VCaP (cell line): ENCODE measurements around the gene ADGRD1.

Experiments
- H3K27ac ChIP-seq: fragments of 450-650 bp; 2 replicates; pipeline ENCODE4 v1.5.1; 2017
- TF ChIP-seq, protein P1 (sequence below): fragments of 450-650 bp; conservative IDR thresholded peaks from 2 replicates; pipeline ENCODE4 v1.5.1; 2017; ENCODE audit warnings: mild to moderate bottlenecking, moderate library complexity

Gene ADGRD1

DNA sequence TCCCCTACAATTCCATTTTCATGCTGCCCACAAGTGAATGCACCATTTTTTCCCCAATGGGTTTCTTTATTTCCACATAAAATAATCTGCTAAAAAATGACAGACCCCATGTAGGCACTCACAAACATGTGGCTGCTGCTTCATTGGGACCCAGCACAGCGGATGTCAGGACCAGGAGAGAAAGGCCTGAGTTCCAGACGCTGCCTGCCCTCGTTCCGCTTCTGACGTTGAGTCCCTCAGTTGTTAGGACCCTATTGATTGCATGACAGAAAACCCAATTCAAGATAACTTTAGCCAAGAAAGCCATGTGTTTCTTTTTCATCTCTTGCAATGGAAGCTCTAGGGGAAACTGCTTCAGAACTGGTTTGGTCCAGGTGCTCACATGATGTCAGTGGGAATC, 34.6 kb downstream of the ADGRD1 start:
- TF ChIP-seq, protein P1, sequence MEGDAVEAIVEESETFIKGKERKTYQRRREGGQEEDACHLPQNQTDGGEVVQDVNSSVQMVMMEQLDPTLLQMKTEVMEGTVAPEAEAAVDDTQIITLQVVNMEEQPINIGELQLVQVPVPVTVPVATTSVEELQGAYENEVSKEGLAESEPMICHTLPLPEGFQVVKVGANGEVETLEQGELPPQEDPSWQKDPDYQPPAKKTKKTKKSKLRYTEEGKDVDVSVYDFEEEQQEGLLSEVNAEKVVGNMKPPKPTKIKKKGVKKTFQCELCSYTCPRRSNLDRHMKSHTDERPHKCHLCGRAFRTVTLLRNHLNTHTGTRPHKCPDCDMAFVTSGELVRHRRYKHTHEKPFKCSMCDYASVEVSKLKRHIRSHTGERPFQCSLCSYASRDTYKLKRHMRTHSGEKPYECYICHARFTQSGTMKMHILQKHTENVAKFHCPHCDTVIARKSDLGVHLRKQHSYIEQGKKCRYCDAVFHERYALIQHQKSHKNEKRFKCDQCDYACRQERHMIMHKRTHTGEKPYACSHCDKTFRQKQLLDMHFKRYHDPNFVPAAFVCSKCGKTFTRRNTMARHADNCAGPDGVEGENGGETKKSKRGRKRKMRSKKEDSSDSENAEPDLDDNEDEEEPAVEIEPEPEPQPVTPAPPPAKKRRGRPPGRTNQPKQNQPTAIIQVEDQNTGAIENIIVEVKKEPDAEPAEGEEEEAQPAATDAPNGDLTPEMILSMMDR = no peak
- no peak overlapping the region for H3K27ac ChIP-seq

DNA sequence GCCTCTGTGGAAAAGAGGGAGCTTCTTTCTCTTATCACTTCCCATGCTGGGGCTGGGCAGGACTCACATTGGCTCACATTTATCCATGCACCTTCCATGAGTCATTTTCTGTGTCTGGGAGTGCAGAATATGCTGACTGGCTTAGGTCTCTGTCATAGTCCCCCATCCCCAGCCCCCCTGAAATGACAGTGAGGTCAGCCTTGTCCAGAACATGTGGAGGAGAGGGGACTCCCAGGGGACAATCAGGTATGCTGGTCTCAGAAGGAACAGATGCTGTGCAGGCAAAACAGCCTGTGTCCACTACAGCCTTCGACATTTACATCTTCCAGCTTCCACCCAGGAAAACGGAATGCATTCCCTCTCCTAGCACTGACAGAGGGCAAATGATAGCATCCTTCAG, 35.0 kb downstream of the ADGRD1 start:
- no peak overlapping the region for H3K27ac ChIP-seq
- TF ChIP-seq, protein P1 = no peak

DNA sequence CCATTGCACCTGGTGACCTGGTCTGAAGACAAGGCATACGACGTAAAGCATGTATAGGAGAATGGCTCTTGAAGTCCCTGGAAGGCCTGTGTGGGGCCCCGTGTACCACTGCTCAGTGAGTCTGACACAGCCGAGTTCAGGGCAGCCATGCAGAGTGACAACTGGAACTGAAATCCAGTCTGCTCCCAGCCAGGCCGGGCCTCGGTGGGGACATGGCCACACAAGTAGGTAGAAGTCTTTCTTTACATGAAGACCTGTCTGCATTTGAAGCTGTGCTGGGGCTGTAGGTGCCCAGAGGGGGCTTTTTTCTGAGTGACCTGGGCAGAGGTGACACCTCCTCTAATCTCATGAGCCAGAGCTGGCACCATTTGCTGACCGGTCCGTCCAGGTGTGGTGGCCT, 35.7 kb downstream of the ADGRD1 start:
- H3K27ac ChIP-seq = no peak overlapping the region
- TF ChIP-seq, protein P1 = no peak

DNA sequence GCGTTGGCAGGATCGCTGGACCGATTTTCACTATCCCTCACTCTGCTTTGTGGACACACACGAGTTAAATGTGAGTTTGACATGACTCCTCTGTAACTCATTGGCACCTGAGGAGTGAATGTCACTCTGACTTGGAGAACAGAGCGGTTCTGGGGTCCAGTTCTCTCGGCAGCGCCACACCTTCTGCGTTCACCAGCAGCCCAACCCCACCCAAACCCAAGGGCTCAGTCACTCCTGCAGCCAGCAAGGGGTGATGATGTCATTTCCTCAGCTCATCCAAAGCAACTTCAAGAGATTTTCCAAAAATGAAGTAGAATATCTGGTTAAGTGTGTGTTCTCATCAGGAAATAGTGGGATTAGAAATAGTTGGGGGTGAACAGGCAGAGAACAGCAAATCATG, 36.3 kb downstream of the ADGRD1 start:
- TF ChIP-seq, protein P1 = no peak
- no peak overlapping the region for H3K27ac ChIP-seq

DNA sequence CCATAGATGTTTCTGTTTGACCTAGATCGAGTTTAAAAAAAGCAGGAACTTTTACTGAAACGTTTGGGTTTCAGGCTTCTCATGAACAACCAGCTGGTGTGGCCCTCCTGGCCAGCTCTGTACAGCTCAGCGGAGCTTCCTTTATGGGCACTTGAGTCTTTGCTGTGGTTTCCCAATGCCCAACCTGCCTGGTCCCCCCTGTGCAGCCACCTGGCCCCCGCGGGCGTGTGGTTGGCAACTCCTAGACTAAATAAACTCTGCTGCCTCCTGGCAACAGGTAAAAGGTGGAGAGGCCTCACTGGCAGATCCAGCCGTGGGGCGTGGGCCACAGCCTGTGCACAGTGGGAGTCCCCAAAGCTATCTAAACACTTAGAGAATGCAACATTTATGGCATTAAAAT, 38.7 kb downstream of the ADGRD1 start:
- H3K27ac ChIP-seq = no peak overlapping the region
- TF ChIP-seq, protein P1 = no peak

DNA sequence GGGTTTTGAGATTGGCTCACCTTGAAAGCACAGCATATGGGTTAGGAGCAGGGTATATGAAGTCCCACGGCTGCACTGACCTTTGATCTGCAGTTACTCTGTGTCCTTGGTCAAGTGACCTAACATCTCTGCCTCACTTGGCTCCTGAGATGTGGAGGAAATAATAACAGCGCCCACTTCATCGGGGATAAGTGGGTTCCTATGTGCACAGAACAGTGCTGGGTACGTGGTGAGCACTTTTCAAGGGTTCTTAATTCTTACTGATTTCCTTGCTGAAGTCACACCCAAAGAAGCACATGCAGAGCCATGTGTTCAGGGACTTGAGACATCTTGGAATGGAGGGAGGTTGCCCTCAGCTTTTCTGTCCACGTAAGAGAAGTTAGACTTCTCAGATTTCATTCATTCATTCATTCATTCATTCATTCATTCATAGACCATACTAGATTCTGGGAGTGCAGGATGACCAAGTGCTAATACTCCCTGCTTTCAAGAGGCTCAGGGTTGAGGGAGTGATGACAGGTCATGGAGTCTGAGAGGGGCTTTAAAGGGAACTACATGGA, 39.4 kb downstream of the ADGRD1 start:
- no peak overlapping the region for H3K27ac ChIP-seq
- TF ChIP-seq, protein P1 = no peak

DNA sequence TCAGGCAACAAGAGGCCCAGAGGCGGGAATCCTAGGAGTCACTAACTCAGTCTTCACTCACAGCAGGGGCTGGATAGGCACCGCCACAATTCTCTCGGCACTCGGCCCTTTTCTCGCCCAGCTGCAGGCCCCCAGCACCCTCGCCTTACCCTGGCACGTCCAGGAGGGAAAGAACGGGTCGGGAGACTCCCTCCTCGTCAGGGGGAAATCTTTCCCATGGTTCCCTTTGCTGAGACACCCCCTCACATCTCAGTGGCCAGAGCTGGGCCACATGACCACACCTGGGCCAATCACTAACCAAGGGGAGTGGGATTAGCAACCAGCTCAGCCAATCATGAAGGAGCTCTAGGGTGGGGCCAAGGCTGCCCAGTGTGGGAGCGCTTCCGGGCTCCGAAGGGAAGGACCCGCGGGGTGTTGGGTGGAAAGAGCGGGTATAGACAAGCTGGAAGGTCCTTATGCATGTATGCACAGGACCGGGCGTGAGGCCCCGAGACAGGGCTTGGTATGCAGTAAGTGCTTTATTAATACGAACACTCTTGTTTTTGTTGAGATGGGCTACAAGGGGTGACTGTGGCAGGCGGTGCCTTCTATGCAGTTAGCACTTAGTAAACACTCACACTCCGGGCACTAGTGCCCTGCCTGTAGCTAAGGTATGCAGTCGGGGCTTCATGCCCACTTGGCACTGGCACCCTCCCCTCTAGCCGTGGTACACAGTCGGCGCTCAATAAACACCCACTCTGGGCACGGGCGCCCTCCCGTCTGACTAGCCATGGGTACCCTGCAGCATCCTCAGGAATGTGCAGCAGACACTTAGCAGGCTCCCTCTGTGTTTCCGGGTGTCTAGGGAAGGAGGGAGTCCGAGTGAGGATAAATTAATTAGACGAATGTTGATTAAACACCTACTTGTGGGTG, 40.3 kb downstream of the ADGRD1 start:
- TF ChIP-seq, protein P1 = no peak
- H3K27ac ChIP-seq = no peak overlapping the region
